Upper lobe of left lung (tissue), 4 donors: ENCODE measurements around the gene CAP2.

Experiments
- CTCF ChIP-seq, 6 experiments: fragments of 450-650 bp in 4 of 6; fragments of 200-600 bp in 2 of 6; sonication (generic) in 2 of 6; IDR thresholded peaks; one replicate each; pipeline ENCODE4 v1.5.1; 2016 to 2019; ENCODE audit warnings: antibody characterized with exemption in 6 of 6
- EP300 ChIP-seq, 4 donors: sonication (generic); formaldehyde crosslinking; IDR thresholded peaks; one replicate each; pipeline ENCODE4 v1.5.1; 2017; ENCODE audit warnings: antibody characterized with exemption in 4 of 4, control low read depth in 2 of 4

GRCh38 chr6:17418281-17419188, 25.1 kb downstream of the CAP2 start:
- no peak for TF ChIP-seq CTCF (IDR thresholded peaks at IDR 0.05)
- no peak for TF ChIP-seq EP300 (IDR thresholded peaks at IDR 0.05)
